ENCODE results near the gene PRR3.

Gene PRR3

DNA sequence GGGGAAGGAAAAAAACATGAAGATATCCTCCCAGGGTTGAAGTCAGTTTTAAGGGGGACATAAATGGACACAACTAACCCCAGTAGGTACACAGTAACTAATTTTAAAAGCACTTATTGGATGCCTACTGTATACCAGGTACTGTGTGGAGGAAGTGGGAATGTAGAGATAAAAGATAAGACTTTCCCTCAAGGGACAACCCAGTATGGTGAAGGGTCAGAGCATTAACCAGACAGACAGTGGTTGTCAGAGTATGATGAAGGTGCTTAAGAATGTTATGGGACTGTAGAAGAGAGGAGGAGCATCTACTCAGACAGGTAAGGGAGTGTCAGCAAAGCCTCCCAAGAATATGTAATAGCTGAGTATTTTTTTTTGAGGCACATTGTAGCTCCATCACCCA, 15.1 kb downstream of the PRR3 start:
- DNase-seq: no peak

DNA sequence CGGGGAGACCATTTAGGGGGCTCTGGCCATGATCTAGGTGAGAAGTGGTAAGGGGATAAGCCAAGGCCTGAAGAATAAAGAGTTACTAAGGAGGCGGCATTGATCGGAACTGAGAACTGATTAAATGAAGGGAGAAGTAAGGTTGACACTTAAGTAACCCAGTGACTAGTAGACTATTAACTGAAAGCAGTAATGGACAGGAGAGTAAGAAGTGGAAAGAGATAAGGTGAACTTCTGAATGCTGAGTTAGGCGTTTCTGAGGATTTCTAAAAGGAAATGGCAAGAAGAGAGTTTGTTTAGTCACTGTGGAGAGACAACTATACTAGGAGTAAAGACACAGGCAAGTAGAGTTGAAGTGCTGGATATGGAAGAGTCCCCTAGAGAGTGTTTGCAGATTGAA, 16.0 kb downstream of the PRR3 start:
- no peak for DNase-seq

DNA sequence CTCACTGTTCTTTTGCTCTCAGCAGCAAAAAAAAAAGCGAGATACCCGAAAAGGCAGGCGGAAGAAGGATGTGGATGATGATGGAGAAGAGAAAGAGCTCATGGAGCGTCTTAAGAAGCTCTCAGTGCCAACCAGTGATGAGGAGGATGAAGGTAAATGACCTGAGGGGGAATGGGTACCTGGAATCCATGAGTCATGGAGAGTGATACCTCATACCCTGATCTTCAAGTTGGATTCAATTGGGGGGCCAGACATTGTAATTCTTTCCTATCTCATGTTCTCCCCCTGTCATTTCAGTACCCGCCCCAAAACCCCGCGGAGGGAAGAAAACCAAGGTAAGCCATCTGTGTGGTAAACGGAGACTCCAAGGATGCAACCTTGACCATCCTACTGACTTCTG, 21.0 kb downstream of the PRR3 start:
- no peak for DNase-seq

DNA sequence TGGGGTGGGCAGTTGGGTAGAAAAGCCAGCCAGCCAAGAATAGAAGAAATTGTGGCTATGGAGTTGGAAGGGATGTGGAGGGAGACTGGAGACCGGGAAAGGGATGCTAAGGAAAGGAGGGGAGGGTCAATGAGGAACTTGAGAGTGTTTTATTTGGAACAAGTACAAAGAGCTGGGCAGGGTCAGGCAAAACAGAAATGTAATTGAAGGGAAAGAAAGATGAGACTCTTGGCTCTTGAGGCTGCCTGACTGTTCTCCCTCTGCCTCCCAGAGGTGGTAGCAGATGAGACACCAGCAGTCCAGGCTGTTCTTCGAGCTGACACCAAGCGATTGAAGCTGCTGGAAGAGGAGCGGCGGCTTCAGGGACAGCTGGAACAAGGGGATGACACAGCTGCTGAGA, 26.8 kb downstream of the PRR3 start:
- DNase-seq: no peak

DNA sequence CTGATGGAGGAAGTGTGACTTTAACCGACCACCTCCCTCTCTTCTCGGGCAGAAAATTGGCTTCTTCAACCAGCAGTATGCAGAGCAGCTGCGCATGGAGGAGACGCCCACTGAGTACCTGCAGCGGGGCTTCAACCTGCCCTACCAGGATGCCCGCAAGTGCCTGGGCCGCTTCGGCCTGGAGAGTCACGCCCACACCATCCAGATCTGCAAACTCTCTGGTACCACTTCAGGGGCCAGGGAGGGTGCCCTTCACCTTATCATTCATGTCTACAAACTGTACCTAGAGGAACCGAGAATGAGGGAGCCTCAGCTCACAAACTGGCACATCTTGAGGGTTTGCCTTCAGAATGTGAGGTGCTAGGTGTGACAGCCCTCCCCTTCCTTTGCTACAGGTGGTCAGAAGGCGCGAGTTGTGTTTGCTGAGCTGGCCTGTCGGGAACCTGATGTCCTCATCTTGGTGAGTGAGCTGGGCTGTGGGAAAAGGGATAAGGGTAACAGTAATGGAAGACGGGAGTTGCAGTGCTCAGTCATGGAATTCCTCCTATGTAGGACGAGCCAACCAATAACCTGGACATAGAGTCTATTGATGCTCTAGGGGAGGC, 32.8 kb downstream of the PRR3 start:
- DNase-seq: no peak

DNA sequence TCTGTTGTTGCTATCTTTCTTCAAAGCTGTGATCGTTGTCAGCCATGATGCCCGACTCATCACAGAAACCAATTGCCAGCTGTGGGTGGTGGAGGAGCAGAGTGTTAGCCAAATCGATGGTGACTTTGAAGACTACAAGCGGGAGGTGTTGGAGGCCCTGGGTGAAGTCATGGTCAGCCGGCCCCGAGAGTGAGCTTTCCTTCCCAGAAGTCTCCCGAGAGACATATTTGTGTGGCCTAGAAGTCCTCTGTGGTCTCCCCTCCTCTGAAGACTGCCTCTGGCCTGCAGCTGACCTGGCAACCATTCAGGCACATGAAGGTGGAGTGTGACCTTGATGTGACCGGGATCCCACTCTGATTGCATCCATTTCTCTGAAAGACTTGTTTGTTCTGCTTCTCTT, 33.4 kb downstream of the PRR3 start:
- DNase-seq: no peak

DNA sequence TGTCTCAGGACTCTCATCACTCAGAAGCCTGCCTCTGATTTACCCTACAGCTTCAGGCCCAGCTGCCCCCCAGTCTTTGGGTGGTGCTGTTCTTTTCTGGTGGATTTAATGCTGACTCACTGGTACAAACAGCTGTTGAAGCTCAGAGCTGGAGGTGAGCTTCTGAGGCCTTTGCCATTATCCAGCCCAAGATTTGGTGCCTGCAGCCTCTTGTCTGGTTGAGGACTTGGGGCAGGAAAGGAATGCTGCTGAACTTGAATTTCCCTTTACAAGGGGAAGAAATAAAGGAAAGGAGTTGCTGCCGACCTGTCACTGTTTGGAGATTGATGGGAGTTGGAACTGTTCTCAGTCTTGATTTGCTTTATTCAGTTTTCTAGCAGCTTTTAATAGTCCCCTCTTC, 33.9 kb downstream of the PRR3 start:
- DNase-seq: no peak

DNA sequence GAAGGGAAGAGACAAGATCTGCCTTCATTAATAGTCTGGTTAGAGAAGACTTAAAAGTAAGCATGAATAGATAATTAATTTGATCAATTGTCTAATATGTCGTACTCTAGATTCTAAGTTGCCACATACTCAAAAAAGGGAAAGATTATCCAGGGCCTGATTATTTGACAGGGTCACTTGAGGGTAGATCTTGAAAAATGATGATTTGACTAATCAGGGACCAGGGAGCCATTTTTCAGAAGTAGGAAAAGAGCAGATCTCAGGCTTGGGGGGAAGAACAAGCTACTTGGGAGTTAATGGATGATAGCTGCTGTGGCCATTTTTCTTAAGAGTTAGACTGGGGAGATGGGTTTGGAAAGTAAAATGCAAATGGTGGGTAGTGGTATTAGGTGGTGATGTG, 35.2 kb downstream of the PRR3 start:
- no peak for DNase-seq

DNA sequence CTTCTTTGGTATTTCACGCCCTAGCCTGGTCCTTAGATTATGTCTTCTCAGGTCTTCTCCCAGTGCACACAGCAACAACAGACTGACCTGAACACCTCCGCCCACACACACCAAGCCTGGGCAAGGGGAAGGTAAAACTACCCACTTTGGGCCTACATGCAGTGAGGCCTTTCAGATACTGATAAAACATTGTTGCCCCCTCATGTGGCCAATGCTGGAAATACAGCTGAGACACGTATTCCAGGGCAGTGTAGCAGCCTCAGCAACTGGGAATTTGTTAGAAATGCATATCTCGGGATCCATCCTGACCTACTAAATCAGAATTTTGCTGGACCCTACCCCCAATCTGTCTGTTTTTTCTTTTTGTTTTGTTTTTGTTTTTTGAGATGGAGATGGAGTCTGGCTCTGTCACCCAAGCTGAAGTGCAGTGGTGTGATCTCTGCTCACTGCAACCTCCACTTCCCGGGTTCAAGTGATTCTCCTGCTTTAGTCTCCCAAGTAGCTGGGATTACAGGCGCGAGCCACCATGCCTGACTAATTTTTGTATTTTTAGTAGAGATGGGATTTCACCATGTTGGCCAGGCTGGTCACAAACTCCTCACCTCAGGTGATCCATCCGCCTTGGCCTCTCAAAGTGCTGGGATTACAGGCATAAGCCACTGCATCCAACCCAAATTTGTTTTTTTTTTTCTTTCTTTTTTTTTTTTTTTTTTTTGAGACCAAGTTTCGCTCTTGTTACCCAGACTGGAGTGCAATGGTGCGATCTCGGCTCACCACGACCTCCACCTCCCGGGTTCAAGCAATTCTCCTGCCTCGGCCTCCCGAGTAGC, 40.4 kb downstream of the PRR3 start:
- DNase-seq: peak; percentile 34

DNA sequence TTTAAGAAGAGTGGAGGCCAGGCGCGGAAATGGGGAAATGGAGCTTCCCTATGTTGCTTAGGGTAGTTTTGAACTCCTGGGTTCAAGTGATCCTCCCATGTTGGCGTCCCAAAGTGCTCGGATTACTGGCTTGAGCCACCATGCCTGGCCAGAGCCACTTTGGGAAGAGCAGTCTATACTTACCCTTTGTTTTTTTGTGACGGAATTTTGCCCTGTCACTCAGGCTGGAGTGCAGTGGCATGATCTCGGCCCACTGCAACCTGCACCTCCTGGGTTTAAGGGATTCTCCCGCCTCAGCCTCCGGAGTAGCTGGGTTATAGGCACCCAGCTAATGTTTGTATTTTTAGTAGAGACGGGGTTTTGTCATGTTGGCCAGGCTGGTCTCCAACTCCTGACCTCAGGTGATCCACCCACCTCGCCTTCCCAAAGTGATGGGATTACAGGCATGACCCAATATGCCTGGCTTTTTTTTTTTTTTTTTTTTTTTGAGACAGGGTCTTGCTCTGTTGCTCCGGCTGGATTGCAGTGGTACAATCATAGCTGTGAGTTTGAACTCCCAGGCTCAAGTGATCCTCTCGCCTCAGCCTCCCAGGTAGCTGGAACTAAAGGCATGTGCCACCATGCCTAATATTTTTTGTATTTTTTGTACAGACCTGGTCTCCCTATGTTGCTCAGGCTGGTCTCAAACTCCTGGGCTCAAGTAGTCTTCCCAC, 42.0 kb downstream of the PRR3 start:
- DNase-seq: no peak

DNA sequence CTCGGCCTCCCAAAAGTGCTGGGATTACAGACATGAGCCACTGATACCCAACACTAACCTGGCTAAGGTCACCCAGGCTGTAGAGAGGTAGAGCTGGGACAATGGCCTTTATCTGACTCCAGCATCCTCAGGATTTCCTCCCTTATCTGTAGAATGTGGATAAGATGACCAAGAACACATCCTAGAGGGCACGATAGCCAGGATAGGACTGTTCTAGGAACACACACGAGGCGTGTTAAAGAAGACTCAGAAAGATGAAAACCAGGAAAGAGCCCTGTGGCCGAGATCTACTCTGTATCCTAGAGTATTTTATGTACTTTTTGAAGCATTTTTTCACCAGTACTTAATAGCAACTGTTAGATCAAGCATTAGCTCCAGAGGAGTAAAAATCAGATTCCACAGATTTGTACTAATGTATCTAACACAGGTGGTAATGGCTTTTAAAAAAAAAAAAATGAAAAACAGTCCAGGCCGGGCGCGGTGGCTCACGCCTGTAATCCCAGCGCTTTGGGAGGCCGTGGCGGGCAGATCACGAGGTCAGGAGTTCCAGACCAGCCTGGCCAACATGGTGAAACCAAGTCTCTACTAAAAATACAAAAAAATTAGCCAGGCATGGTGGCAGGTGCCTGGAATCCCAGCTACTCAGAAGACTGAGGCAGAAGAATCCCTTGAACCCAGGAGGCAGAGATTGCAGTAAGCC, 42.7 kb downstream of the PRR3 start:
- DNase-seq: no peak

DNA sequence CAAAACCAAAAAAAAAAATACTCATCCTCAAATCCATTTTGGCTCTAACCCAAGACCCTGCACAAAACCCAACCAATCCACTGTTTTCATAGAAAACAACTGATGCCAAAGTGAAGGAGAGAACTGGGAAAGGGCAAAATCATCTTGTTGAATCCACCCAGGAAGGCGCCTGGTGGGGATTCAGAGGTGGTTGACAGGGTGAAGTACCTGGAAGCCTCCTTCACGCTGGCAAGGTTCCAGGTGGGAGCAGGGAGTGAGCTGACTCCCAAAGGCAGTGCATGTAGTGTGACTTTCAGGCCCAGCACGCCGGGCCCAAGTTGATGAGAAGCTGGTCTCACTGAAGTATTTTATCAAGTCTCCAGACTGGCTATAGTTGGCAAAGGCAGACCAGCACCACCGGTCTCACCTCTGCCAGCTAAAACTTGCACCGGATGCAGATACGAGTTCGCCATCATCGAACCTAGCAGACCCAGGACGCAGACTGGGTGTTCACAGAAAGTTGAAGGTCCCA, 43.4 kb downstream of the PRR3 start:
- no peak for DNase-seq

DNA sequence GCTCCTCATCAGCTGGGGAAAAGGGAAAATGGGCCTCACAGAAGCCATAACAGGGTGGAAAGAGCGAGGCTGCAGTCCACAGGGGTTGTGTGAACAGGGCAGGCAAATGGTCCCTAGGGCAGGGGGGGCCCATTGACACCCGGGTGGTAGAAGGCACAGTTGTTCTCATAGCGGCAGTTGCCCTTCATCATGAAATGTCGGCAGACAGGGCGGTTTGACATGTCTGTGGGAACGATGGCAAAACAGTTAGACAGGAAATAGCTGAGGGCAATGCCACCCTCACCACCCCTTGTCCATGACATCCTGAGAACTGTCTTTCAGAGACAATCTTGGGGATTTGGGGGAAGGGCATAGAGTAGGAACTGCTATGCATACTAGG, 44.3 kb downstream of the PRR3 start:
- DNase-seq: no peak

DNA sequence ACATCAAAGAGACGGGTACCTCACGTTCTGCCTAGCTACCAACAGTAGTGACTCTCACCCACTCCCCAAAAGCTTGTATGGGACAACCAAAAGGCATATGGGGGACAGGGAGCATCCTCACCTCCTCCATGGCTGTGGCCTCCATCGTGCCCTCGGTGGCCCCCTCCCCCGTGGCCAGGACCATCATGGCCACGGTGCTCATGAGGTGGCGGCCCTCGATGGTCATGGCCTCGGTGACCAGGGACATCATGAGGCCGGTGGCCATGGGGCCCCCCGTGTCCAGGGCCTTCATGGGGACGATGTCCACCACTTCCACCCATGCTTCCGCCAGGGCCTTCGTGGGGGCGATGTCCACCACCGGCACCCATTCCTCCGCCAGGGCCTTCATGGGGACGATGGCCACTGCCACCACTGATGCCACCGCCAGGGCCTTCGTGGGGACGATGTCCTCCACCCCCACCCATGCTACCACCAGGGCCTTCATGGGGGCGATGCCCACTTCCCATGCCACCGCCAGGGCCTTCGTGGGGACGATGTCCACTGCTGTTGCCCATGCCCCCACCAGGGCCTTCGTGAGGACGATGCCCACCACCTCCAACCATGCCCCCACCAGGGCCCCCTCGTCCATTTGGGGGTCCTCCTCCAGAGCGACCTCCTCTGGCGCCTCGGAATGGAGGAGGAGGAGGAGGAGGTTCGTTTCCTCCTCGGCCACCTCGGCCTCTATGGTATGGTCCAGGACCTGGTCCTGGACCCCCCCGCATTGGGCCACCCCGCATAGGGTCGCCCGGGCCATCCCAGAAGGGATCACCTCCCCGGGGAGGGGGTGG, 44.9 kb downstream of the PRR3 start:
- DNase-seq: no peak

DNA sequence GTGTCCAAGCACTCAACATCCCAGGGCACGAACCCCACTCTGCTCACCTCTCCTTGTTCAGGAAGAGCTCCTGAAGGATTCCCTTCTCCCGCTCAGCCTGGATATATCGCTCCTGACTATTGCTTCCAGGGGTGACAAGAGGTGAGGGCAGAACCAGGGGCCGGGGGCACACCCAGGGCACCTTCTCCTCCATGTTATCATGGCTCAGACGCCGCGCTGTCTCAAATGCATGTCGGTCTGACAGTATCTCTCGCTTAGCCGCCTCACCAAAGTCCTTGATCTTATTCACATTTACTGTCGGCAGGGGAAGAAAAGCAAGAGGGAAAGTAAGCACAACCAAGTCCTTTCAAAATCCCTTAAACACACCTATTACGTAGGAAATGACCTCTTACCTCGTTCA, 46.9 kb downstream of the PRR3 start:
- DNase-seq: no peak

DNA sequence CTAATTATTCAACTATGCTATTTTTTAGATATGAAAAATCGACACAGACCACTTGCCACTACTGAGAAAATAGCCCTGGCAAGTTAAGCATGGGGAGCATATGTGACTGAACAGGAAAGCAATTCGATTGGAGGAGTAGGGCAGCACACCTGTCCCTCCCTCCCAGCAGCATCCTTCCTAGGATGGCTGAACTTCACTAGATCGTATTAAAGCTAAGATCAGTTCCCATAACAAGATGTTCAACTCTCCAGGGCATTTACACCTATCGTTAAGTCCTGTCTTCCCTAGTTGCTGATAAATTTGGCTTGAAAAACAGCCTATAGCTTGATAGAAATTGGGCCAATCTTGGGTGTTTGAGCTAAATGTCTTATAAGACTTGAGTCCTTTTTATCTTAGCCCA, 53.0 kb downstream of the PRR3 start:
- no peak for DNase-seq

DNA sequence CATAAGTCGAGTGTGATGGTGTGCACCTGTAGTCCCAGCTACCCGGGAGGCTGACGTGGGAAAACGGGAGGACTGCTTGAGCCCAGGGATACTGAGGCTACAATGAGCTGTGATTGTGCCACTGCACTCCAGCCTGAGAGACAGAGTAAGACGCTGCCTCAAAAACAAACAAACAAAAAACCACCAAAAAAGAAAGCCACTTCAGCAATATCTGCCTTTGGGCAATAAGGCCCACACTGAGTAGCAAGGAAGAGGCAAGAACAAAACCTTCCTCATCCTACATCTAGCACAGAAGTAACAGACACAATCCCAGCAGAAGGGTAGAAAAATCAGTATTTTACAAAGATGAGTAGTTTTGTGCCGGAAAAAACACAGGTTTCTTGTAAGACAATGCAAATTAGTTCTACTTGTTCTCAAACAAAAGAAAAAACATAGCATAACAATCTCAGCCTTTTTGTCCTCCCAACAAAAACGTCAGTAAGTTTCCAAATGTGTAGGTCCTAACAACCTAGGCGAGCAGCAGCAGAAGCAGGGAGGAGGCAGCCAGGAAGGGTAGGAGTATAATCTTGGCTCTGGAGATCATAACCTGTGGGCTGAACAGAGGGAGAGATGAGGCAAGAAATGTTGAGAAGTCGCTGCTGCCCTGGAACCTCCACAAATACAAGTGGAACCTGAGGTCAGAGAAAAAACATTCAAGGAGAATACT, 54.2 kb downstream of the PRR3 start:
- DNase-seq: no peak

DNA sequence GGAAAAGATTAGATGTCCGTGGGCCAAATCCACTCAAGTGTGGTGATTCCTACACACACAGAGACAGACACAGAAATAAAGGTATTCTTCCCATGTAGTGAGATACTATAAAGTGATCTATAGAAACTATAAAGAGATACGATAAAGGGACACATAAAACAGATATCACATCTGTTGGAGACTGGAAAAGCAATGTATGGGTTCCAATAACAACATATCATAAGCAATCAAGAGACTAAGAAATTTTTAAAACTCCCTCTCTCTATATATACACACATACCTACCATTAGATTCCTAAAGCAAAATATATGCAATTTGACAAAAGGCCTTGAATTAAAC, 54.7 kb downstream of the PRR3 start:
- DNase-seq: no peak

DNA sequence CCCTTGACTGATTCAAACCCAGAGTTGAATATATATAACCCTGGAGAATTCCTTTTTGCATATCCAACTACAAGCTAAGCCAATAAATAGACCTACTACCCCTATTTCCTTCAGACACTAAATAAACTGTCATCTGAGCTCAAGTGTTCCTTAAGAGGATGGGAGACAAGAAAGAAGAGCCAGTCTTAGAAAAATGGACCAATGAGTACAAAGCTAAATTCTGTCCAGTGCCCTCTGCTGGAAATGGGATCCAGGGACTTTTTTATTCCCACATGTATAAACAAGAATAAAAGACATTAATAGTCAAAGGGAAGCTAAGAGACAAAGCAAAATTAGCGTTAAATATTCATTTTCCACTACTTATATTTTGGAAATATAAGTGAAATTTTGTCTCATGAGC, 55.1 kb downstream of the PRR3 start:
- DNase-seq: no peak

DNA sequence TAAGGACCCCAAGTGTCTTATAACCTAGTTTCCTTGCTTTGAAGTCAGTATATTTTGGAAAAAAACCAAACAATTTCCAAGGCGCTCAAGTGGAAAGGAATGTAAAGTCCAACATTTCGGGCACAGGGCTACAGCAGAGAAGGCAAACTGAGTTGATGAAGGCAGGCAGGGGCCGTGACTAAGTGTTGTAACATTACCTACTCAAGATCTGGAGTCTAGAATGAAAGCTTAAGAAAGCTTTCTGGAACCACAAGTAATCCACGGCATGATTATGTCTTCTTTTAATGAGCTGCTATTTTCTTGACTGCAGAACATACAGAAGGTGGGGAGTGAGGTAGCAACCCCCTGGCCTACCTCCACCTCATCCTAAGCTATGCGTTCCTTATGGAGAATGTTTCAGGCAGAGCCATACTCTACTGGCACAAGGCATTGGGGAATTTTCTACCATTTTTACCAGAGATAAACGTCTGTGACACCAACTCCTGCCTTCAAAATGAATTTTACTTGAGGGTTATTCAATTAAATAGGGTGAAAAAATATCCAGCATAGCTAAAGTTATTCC, 55.7 kb downstream of the PRR3 start:
- DNase-seq: no peak
